Hepatocyte (in vitro differentiated cells): ENCODE results near the gene SNTG2. TPM values are rescaled to one million over a fixed set of nuclear protein-coding genes. Genes with fewer than 3 reads are reported as not detected.

Source experiments
- DNase-seq: peaks from one replicate; pipeline ENCODE4 v3.0.0-alpha.2; 2016; ENCODE audit warnings: low spot score
- H2AFZ ChIP-seq: fragments of 200-600 bp; sonication (generic); 2 replicates; pipeline ENCODE4 v1.6.0; 2016; ENCODE audit warnings: antibody characterized with exemption, mild to moderate bottlenecking
- H3K27ac ChIP-seq: fragments of 200-600 bp; sonication (generic); 2 replicates; pipeline ENCODE4 v1.5.1; 2016; ENCODE audit warnings: mild to moderate bottlenecking
- H3K27me3 ChIP-seq: fragments of 200-600 bp; sonication (generic); 2 replicates; pipeline ENCODE4 v1.6.1; 2016
- H3K36me3 ChIP-seq: fragments of 200-600 bp; sonication (generic); replicated peaks from 2 replicates; pipeline ENCODE4 v1.5.1; 2016; ENCODE audit warnings: low read depth; ENCODE audit not compliant: insufficient read depth
- H3K4me1 ChIP-seq: fragments of 200-600 bp; sonication (generic); 2 replicates; pipeline ENCODE4 v1.5.1; 2016; ENCODE audit warnings: mild to moderate bottlenecking, moderate library complexity; ENCODE audit not compliant: insufficient read depth
- H3K4me2 ChIP-seq: fragments of 200-600 bp; sonication (generic); 2 replicates; pipeline ENCODE4 v1.6.0; 2016
- H3K4me3 ChIP-seq: fragments of 200-600 bp; sonication (generic); 2 replicates; pipeline ENCODE4 v1.5.1; 2016; ENCODE audit warnings: mild to moderate bottlenecking
- H3K79me2 ChIP-seq: fragments of 200-600 bp; sonication (generic); 2 replicates; pipeline ENCODE4 v1.6.0; 2017; ENCODE audit warnings: mild to moderate bottlenecking
- H3K9me2 ChIP-seq: fragments of 200-600 bp; sonication (generic); replicated peaks from 2 replicates; pipeline ENCODE4 v1.6.0; 2017; ENCODE audit warnings: mild to moderate bottlenecking; ENCODE audit not compliant: insufficient read depth
- H3K9me3 ChIP-seq: fragments of 200-600 bp; sonication (generic); 2 replicates; pipeline ENCODE4 v1.5.1; 2016; ENCODE audit warnings: low read depth, mild to moderate bottlenecking
- H4K20me1 ChIP-seq: fragments of 200-600 bp; sonication (generic); 2 replicates; pipeline ENCODE4 v1.6.0; 2016; ENCODE audit warnings: mild to moderate bottlenecking; ENCODE audit not compliant: insufficient read depth, poor library complexity, severe bottlenecking
- EZH2 ChIP-seq: fragments of 200-600 bp; sonication (generic); IDR thresholded peaks from 2 replicates; pipeline ENCODE4 v1.6.1; 2016; ENCODE audit warnings: antibody characterized with exemption, mild to moderate bottlenecking, borderline replicate concordance
- EZH2phosphoT487 ChIP-seq: fragments of 200-600 bp; sonication (generic); IDR thresholded peaks from one replicate; pipeline ENCODE4 v1.6.1; 2018; ENCODE audit warnings: antibody characterized with exemption, mild to moderate bottlenecking, low read depth, moderate library complexity; ENCODE audit not compliant: unreplicated experiment, severe bottlenecking
- WGBS: methylation state at CpG from one replicate; pipeline ENCODE4 v1.1.6; 2016; ENCODE audit warnings: low lambda C conversion rate; ENCODE audit errors: missing lambda C conversion rate; 5-methylcytosine and 5-hydroxymethylcytosine counted together
- polyA plus RNA-seq: library from polyadenylated mRNA; unstranded; fragments of >200 nt; fragmentation: Nextera tagmentation; extraction: Ambion mirVana; gene quantifications from 2 replicates; pipeline ENCODE4 v1.2.1, GENCODE V29; 2016
- total RNA-seq: library from RNA; depleted of rRNA; stranded (reverse); fragments of >200 nt; gene quantifications from 2 replicates; pipeline ENCODE4 v1.2.3, GENCODE V29; 2014
- TF ChIP-seq, protein P1 (sequence below): fragments of 200-600 bp; sonication (generic); IDR thresholded peaks from 2 replicates; pipeline ENCODE4 v1.5.1; 2016; ENCODE audit warnings: antibody characterized with exemption, mild to moderate bottlenecking; ENCODE audit not compliant: poor library complexity

Gene SNTG2
- total and polyA plus RNA-seq, 2 experiments from 2014 or later, result not detected

DNA sequence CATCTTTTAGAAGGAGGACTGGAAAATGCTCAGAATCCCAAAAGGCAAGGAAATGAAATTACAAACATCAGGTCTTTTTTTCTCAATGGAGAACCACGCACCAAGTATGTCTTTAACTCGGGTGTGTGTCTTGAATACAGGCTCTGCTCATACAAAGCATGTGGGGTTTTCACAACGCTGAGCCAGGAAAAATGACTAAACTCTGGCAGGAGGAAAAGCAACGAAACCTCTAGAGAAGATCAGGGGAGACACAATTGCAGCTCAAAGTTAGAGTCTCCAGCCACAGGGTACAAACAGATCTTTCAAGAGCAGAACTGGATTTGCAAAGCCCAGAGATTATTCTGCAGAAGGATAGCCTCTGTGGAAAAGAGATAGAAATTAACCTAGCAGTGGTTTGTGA lies 419.8 kb downstream of the SNTG2 start:
- no peaks in the 10 kb centered on the region for H3K4me1 ChIP-seq
- TF ChIP-seq EZH2 (no peak), EZH2phosphoT487 (no peak)
- TF ChIP-seq, protein P1, sequence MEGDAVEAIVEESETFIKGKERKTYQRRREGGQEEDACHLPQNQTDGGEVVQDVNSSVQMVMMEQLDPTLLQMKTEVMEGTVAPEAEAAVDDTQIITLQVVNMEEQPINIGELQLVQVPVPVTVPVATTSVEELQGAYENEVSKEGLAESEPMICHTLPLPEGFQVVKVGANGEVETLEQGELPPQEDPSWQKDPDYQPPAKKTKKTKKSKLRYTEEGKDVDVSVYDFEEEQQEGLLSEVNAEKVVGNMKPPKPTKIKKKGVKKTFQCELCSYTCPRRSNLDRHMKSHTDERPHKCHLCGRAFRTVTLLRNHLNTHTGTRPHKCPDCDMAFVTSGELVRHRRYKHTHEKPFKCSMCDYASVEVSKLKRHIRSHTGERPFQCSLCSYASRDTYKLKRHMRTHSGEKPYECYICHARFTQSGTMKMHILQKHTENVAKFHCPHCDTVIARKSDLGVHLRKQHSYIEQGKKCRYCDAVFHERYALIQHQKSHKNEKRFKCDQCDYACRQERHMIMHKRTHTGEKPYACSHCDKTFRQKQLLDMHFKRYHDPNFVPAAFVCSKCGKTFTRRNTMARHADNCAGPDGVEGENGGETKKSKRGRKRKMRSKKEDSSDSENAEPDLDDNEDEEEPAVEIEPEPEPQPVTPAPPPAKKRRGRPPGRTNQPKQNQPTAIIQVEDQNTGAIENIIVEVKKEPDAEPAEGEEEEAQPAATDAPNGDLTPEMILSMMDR, result no peak
- H3K27ac ChIP-seq, result no peak overlapping the region
- H3K9me2 ChIP-seq, result no peaks in the 10 kb centered on the region
- H3K36me3 ChIP-seq, result no peaks in the 10 kb centered on the region
- no peaks in the 10 kb centered on the region for H3K9me3 ChIP-seq
- H2AFZ ChIP-seq, result no peak overlapping the region
- DNase-seq, result no peak
- H3K4me2 ChIP-seq, result no peak overlapping the region
- H3K4me3 ChIP-seq, result no peak overlapping the region
- no peaks in the 10 kb centered on the region for H3K27me3 ChIP-seq
- no peaks in the 10 kb centered on the region for H4K20me1 ChIP-seq
- WGBS, result 71% methylated on average over 4 of the region's 4 CpGs
- H3K79me2 ChIP-seq, result no peaks in the 10 kb centered on the region

DNA sequence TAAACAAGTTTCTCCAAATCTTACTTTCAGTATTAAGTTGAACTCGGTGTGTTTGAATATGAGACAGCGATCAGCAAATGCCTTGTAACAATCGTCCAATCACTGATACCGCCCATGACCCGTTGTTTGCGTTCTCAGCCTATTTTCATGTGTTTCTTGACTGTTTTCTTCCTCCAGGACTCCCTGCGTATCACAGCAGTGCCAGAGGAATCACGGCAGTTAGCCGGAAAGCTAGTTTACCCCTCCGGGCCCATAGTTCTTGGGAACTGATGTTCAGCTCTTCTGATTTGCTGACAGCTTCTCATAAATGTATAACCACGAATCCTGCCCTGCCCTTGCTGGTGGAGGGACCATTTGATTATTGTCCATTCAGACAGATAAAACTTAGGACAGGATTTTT lies 420.4 kb downstream of the SNTG2 start:
- Histone ChIP-seq H3K27ac (no peak overlapping the region), H4K20me1 (no peaks in the 10 kb centered on the region), H3K79me2 (no peaks in the 10 kb centered on the region), H3K4me1 (no peaks in the 10 kb centered on the region), H3K4me2 (no peak overlapping the region), H3K27me3 (no peaks in the 10 kb centered on the region), H2AFZ (no peak overlapping the region), H3K9me2 (no peaks in the 10 kb centered on the region), H3K9me3 (no peaks in the 10 kb centered on the region), H3K36me3 (no peaks in the 10 kb centered on the region), H3K4me3 (no peak overlapping the region)
- 90% methylated on average over 11 of the region's 11 CpGs for WGBS
- no peak for DNase-seq
- no peak for TF ChIP-seq EZH2
- TF ChIP-seq, protein P1, result no peak
- TF ChIP-seq EZH2phosphoT487, result no peak

GRCh38 chr2:1373830-1374229 lies 423.2 kb downstream of the SNTG2 start:
- TF ChIP-seq, protein P1, result no peak
- TF ChIP-seq EZH2phosphoT487, result no peak
- no peak for TF ChIP-seq EZH2
- Histone ChIP-seq H3K4me2 (no peak overlapping the region), H4K20me1 (no peaks in the 10 kb centered on the region), H3K9me2 (no peaks in the 10 kb centered on the region), H3K9me3 (no peaks in the 10 kb centered on the region), H3K36me3 (no peaks in the 10 kb centered on the region), H3K79me2 (no peaks in the 10 kb centered on the region), H3K4me3 (no peak overlapping the region), H3K27me3 (no peaks in the 10 kb centered on the region), H2AFZ (no peak overlapping the region), H3K4me1 (no peaks in the 10 kb centered on the region), H3K27ac (no peak overlapping the region)
- 86% methylated on average over 12 of the region's 12 CpGs for WGBS
- DNase-seq, result no peak

DNA sequence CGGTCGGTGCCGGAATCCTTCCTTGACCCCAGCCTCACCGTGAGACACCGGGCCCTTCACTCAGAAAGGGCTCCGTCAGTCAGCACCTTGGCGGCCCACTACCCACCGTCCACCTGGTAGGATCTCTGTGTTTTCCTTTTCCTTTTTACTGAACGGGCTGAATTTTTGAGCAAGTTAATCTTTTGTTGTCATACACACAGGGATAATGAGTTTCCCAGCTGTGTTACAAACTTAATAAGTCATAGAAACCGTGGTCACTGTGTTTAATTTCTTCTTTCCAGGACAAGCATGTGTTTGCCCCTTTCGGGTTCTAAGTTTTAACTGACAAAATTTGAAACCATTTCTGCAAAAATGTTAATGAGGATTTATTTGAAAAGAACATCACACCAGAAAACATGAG lies 423.6 kb downstream of the SNTG2 start:
- DNase-seq, result no peak
- Histone ChIP-seq H3K36me3 (no peaks in the 10 kb centered on the region), H3K4me3 (no peak overlapping the region), H3K4me1 (no peaks in the 10 kb centered on the region), H4K20me1 (no peaks in the 10 kb centered on the region), H3K4me2 (no peak overlapping the region), H3K9me3 (no peaks in the 10 kb centered on the region), H2AFZ (no peak overlapping the region), H3K27me3 (no peaks in the 10 kb centered on the region), H3K27ac (no peak overlapping the region), H3K9me2 (no peaks in the 10 kb centered on the region), H3K79me2 (no peaks in the 10 kb centered on the region)
- TF ChIP-seq EZH2 (no peak), EZH2phosphoT487 (no peak)
- TF ChIP-seq, protein P1, result no peak
- 82% methylated on average over 11 of the region's 11 CpGs for WGBS
